Endothelial cell of umbilical vein (primary cell): ENCODE results near the gene TDRD3. TPM values are rescaled to one million over a fixed set of nuclear protein-coding genes. Genes with fewer than 3 reads are reported as not detected.

Experiments
- BruUV-seq: library from RNA; stranded (reverse); fragments of 400-500 nt; replicated peaks from 2 replicates; lab custom pipeline; 2021; lab: Mats Ljungman, UMichigan
- CTCF ChIA-PET: fragments of 300-600, 350-600 bp; sonication (Branson Sonifier 250); formaldehyde crosslinking; loops from one replicate; lab custom pipeline; 2021; ENCODE audit warnings: antibody characterized with exemption, inconsistent platforms; lab: Charles Lee
- POLR2A ChIA-PET: fragments of 300-600, 350-600 bp; sonication (Branson Sonifier 250); formaldehyde crosslinking; loops from one replicate; lab custom pipeline; 2021; ENCODE audit warnings: antibody characterized with exemption, inconsistent platforms; lab: Charles Lee
- DNase-seq: peaks from one replicate; pipeline ENCODE4 v3.0.0-alpha.2; 2011; ENCODE audit warnings: low read depth, low spot score
- FAIRE-seq: peaks from 2 replicates; lab custom pipeline; 2011; peaks lifted over from hg19 to GRCh38; lab: Jason Lieb, UNC
- H2AFZ ChIP-seq: 2 replicates; pipeline ENCODE4 v1.6.0; 2012; ENCODE audit warnings: low read depth, low read length, control low read depth, inconsistent platforms
- H3K27ac ChIP-seq: 2 replicates; pipeline ENCODE4 v1.5.1; 2011; ENCODE audit warnings: low read depth, mild to moderate bottlenecking, control low read depth, low read length, moderate library complexity; ENCODE audit not compliant: insufficient read depth
- H3K27me3 ChIP-seq, 2 experiments: 2 replicates each; pipeline versions ENCODE4 v1.6.0 to v1.6.1; 2011; ENCODE audit warnings: low read length in 2 of 2, mixed read lengths in 1 of 2; ENCODE audit not compliant: control insufficient read depth in 2 of 2, insufficient read depth in 2 of 2
- H3K36me3 ChIP-seq, 2 experiments: 2 replicates in 1 of 2; 3 replicates in 1 of 2; pipeline ENCODE4 v1.5.1; 2011; ENCODE audit warnings: low read length in 2 of 2, mild to moderate bottlenecking in 1 of 2, moderate library complexity in 1 of 2; ENCODE audit not compliant: control insufficient read depth in 2 of 2, insufficient read depth in 2 of 2; ENCODE audit errors: extremely low read depth in 1 of 2
- H3K4me1 ChIP-seq: 3 replicates; pipeline ENCODE4 v1.5.1; 2011; ENCODE audit warnings: mild to moderate bottlenecking, low read length; ENCODE audit not compliant: control insufficient read depth, insufficient read depth; ENCODE audit errors: extremely low read depth
- H3K4me2 ChIP-seq: 2 replicates; pipeline ENCODE4 v1.6.1; 2011; ENCODE audit warnings: low read length, control low read depth, mixed read lengths; ENCODE audit not compliant: insufficient read depth
- H3K4me3 ChIP-seq, 3 experiments: fragments of 200-600 bp in 1 of 3; sonication (generic), shearing (Covaris generic) in 1 of 3; replicated peaks in 1 of 3; 2 replicates each; pipeline ENCODE4 v1.5.1; 2011 to 2016; ENCODE audit warnings: control low read depth in 3 of 3, low read length in 3 of 3, mild to moderate bottlenecking in 2 of 3, inconsistent platforms in 1 of 3, low read depth in 1 of 3, moderate library complexity in 1 of 3; ENCODE audit not compliant: insufficient read depth in 1 of 3
- H3K79me2 ChIP-seq: 2 replicates; pipeline ENCODE4 v1.6.0; 2012; ENCODE audit warnings: low read length, inconsistent platforms; ENCODE audit not compliant: control insufficient read depth, insufficient read depth
- H3K9ac ChIP-seq: replicated peaks from 2 replicates; pipeline ENCODE3; 2011; ENCODE audit warnings: low read length, control low read depth; ENCODE audit not compliant: insufficient read depth; ENCODE audit errors: extremely low read depth
- H3K9me1 ChIP-seq: replicated peaks from 3 replicates; pipeline ENCODE4 v1.6.0; 2011; ENCODE audit warnings: mild to moderate bottlenecking, low read length; ENCODE audit not compliant: control insufficient read depth, insufficient read depth; ENCODE audit errors: extremely low read depth
- H3K9me3 ChIP-seq: replicated peaks from 2 replicates; pipeline ENCODE4 v1.5.1; 2012; ENCODE audit warnings: low read length, inconsistent platforms; ENCODE audit not compliant: control insufficient read depth, insufficient read depth
- H4K20me1 ChIP-seq: replicated peaks from 2 replicates; pipeline ENCODE3; 2011; ENCODE audit warnings: mild to moderate bottlenecking, low read length; ENCODE audit not compliant: control insufficient read depth, insufficient read depth; ENCODE audit errors: extremely low read depth
- CTCF ChIP-seq, 2 donors: IDR thresholded peaks; 1 replicate in 1 of 2; 2 replicates in 1 of 2; pipeline ENCODE4 v1.5.1; 2011; ENCODE audit warnings: low read length in 2 of 2, mild to moderate bottlenecking in 2 of 2, moderate library complexity in 2 of 2, control low read depth in 1 of 2, inconsistent platforms in 1 of 2, low read depth in 1 of 2; ENCODE audit not compliant: insufficient read depth in 1 of 2; ENCODE audit errors: extremely low read depth in 1 of 2
- EZH2 ChIP-seq: IDR thresholded peaks from 2 replicates; pipeline ENCODE4 v1.6.1; 2012; ENCODE audit warnings: borderline replicate concordance, low read depth, mild to moderate bottlenecking, moderate library complexity, low read length, inconsistent platforms; ENCODE audit not compliant: severe bottlenecking
- FOS ChIP-seq: IDR thresholded peaks from 2 replicates; pipeline ENCODE4 v1.6.1; 2011; ENCODE audit warnings: mild to moderate bottlenecking, low read length, moderate library complexity, borderline replicate concordance; ENCODE audit not compliant: insufficient read depth
- GATA2 ChIP-seq: IDR thresholded peaks from 2 replicates; pipeline ENCODE4 v1.7.0; 2011; ENCODE audit warnings: low read depth, mild to moderate bottlenecking, moderate library complexity, mixed read lengths, low read length; ENCODE audit not compliant: insufficient read length, insufficient read depth
- JUN ChIP-seq: IDR thresholded peaks from 2 replicates; pipeline ENCODE4 v1.6.1; 2011; ENCODE audit warnings: borderline replicate concordance, low read depth; ENCODE audit not compliant: insufficient read length, insufficient read depth
- MAX ChIP-seq: IDR thresholded peaks from 2 replicates; pipeline ENCODE4 v1.6.1; 2011; ENCODE audit not compliant: insufficient read depth, insufficient read length
- MYC ChIP-seq: IDR thresholded peaks from one replicate; pipeline ENCODE4 v1.6.1; 2011; ENCODE audit warnings: mild to moderate bottlenecking, low read depth, low read length
- POLR2A ChIP-seq: IDR thresholded peaks from 2 replicates; pipeline ENCODE4 v1.6.1; 2012; ENCODE audit warnings: low read depth, mild to moderate bottlenecking, control low read depth, low read length
- POLR2AphosphoS5 ChIP-seq: IDR thresholded peaks from 2 replicates; pipeline ENCODE4 v1.6.1; 2012; ENCODE audit warnings: low read depth, mild to moderate bottlenecking, control low read depth, low read length, moderate library complexity; ENCODE audit not compliant: insufficient read depth
- dilution Hi-C: fragments of 300-500 bp; cut with MboI; formaldehyde crosslinking; loops from one replicate; pipeline ENCODE4 v1.15.0; 2019; ENCODE audit warnings: low sequenced_read_pairs; ENCODE audit not compliant: extremely low pct_ligation_motif_present
- intact Hi-C: fragments of 100-400 bp; cut with micrococcal nuclease; formaldehyde crosslinking; loops from one replicate; pipeline ENCODE4 v1.10.0; 2022
- polyA plus RNA-seq, 4 experiments: library from polyadenylated mRNA; depleted of rRNA in 3 of 4; stranded (reverse) in 3 of 4; unstranded in 1 of 4; fragments of >200 nt; gene quantifications; 2 replicates each; pipeline versions ENCODE4 v1.2.1 to v1.2.3, GENCODE V29; 2011 to 2012; ENCODE audit warnings: missing spikeins in 1 of 4
- total RNA-seq: library from RNA; stranded (reverse); gene quantifications from 2 replicates; pipeline ENCODE4 v1.2.3, GENCODE V29; 2021

The TDRD3 gene
- total and polyA plus RNA-seq, 2 donors (not counting 3 experiments of a cell fraction or from before 2014, with no cell fraction given): 3.0 to 16.3 TPM

GRCh38 chr13:60583196-60583888 is 186.3 kb downstream of the TDRD3 start:
- no TSS peak for BruUV-seq
- ChIA-PET POLR2A (no interaction called here), CTCF (interaction anchor here (1.3 kb wide), 2 partner anchors 18 to 110 kb away, joined by 3 read pairs; no protein-coding TSS in a partner anchor)
- dilution Hi-C loops (no loop called here), intact Hi-C loops (no loop called here)
- FAIRE-seq (no peak), DNase-seq (no peak)
- Histone ChIP-seq H3K9me3 (no peaks in the 10 kb centered on the region), H3K9me1 (no peaks in the 10 kb centered on the region), H3K4me3 (no peak overlapping the region), H2AFZ (no peak overlapping the region), H3K4me2 (no peak overlapping the region), H3K9ac (no peak overlapping the region), H3K27me3 (no peaks in the 10 kb centered on the region), H3K36me3 (no peaks in the 10 kb centered on the region), H4K20me1 (no peaks in the 10 kb centered on the region), H3K4me1 (no peaks in the 10 kb centered on the region), H3K27ac (no peak overlapping the region), H3K79me2 (no peaks in the 10 kb centered on the region)
- TF ChIP-seq POLR2A: no peak
- no peak for TF ChIP-seq MYC
- TF ChIP-seq POLR2AphosphoS5: no peak
- TF ChIP-seq MAX: no peak
- no peak for TF ChIP-seq FOS
- TF ChIP-seq JUN: no peak
- TF ChIP-seq CTCF (IDR thresholded peaks at IDR 0.05; ENCODE audit: extremely low read depth in 1 of 2, insufficient read depth in 1 of 2, low read depth in 1 of 2, low read length in 2 of 2): no peak
- TF ChIP-seq EZH2: no peak
- TF ChIP-seq GATA2: no peak
